Measurements from ENCODE around the gene MCM9. TPM values are rescaled to one million over a fixed set of nuclear protein-coding genes. Genes with fewer than 3 reads are reported as not detected.
A peak's percentile ranks its signal among the peaks of the same experiment; 100 is the strongest.

The MCM9 gene
- total and polyA plus RNA-seq, 12 donors, result 3.1 to 20.5 (median 14.5) TPM

GRCh38 chr6:118881440-118882313, 53.3 kb downstream of the MCM9 start:
- no peak overlapping the region for H3K4me3 ChIP-seq
- H3K27ac ChIP-seq, result no peak overlapping the region
- H3K27me3 ChIP-seq, result no peaks in the 10 kb centered on the region
- DNase-seq, result no peak
- TF ChIP-seq CTCF (IDR thresholded peaks at IDR 0.05) (no peak), POLR2A (IDR thresholded peaks at IDR 0.05) (no peak)
- 84 to 89% (median 86%) methylated on average over 9 of the region's 9 CpGs for WGBS, 4 donors
- H3K4me1 ChIP-seq (replicated peaks in 1 of 2), result peaks cover 0 to 11% of the 10 kb centered on the region in 2 donors
- intact Hi-C loops (cut with DNase I), result no loop called here
- no peaks in the 10 kb centered on the region for H3K36me3 ChIP-seq (replicated peaks in 1 of 2)
- no peaks in the 10 kb centered on the region for H3K9me3 ChIP-seq (replicated peaks in 1 of 3)

- 92 to 98% (median 97%) methylated on average over 2 of the region's 2 CpGs for WGBS, 4 donors
- intact Hi-C loops (cut with DNase I), result no loop called here
- Histone ChIP-seq H3K27me3 (no peaks in the 10 kb centered on the region), H3K27ac (no peak overlapping the region), H3K4me3 (no peak overlapping the region), H3K4me1 (replicated peaks in 1 of 2) (peaks cover 0 to 16% of the 10 kb centered on the region in 2 donors), H3K9me3 (replicated peaks in 1 of 3) (no peaks in the 10 kb centered on the region), H3K36me3 (replicated peaks in 1 of 2) (no peaks in the 10 kb centered on the region)
- no peak for DNase-seq
- TF ChIP-seq CTCF (IDR thresholded peaks at IDR 0.05) (no peak), POLR2A (IDR thresholded peaks at IDR 0.05) (no peak)
Measured at GRCh38 chr6:118877806-118878205, 57.2 kb downstream of the MCM9 start.

GRCh38 chr6:118876814-118877213, 58.1 kb downstream of the MCM9 start:
- Histone ChIP-seq H3K4me1 (replicated peaks in 1 of 2) (peaks cover 0 to 22% of the 10 kb centered on the region in 2 donors), H3K9me3 (replicated peaks in 1 of 3) (no peaks in the 10 kb centered on the region), H3K4me3 (no peak overlapping the region), H3K36me3 (replicated peaks in 1 of 2) (no peaks in the 10 kb centered on the region), H3K27ac (peak overlapping the region in 2 of 5 donors; percentile 30 to 55), H3K27me3 (no peaks in the 10 kb centered on the region)
- no peak for DNase-seq
- intact Hi-C loops (cut with DNase I), result no loop called here
- TF ChIP-seq POLR2A (IDR thresholded peaks at IDR 0.05), result no peak
- no peak for TF ChIP-seq CTCF (IDR thresholded peaks at IDR 0.05)

GRCh38 chr6:118876198-118876597, 58.8 kb downstream of the MCM9 start:
- Histone ChIP-seq H3K36me3 (replicated peaks in 1 of 2) (no peaks in the 10 kb centered on the region), H3K9me3 (replicated peaks in 1 of 3) (no peaks in the 10 kb centered on the region), H3K27me3 (no peaks in the 10 kb centered on the region), H3K4me1 (replicated peaks in 1 of 2) (peaks cover 0 to 18% of the 10 kb centered on the region in 2 donors), H3K4me3 (no peak overlapping the region), H3K27ac (peak overlapping the region in 2 of 5 donors; percentile 31 to 55)
- no peak for DNase-seq
- WGBS, 4 donors, result 82 to 93% (median 84%) methylated on average over 1 of the region's 1 CpG
- intact Hi-C loops (cut with DNase I), result no loop called here
- TF ChIP-seq POLR2A (IDR thresholded peaks at IDR 0.05), result no peak
- TF ChIP-seq CTCF (IDR thresholded peaks at IDR 0.05), result no peak

All from adrenal gland (tissue), 12 donors.